Epidermal melanocyte (primary cell): ENCODE measurements around the gene CLDN4.
"Not testable (repeated sequence)": the region's sequence is repeated elsewhere in the genome, so short reads cannot be mapped to it uniquely, and the experiment has no call there.

Experiments used
- DNase-seq: peaks from one replicate; pipeline ENCODE4 v3.0.0; 2011; ENCODE audit warnings: low spot score; ENCODE audit not compliant: insufficient read length

CLDN4 gene

GRCh38 chr7:73823873-73824592 is 6.8 kb upstream of the CLDN4 start:
- DNase-seq = no peak

GRCh38 chr7:73824986-73825385 is 5.8 kb upstream of the CLDN4 start:
- DNase-seq = no peak

- DNase-seq = no peak
Observed at GRCh38 chr7:73827567-73828106, 3.2 kb upstream of the CLDN4 start.

GRCh38 chr7:73828107-73828803 is 2.5 kb upstream of the CLDN4 start:
- DNase-seq = no peak

GRCh38 chr7:73828972-73829371 is 1.8 kb upstream of the CLDN4 start:
- no peak for DNase-seq

- DNase-seq = no peak
Observed at GRCh38 chr7:73829505-73829904, 1.3 kb upstream of the CLDN4 start.

- no peak for DNase-seq
Observed at GRCh38 chr7:73829921-73830680, 695 bp upstream of the CLDN4 start.

GRCh38 chr7:73831584-73831833 is 713 bp downstream of the CLDN4 start:
- no peak for DNase-seq

GRCh38 chr7:73831834-73832651 is 1.2 kb downstream of the CLDN4 start:
- no peak for DNase-seq

- DNase-seq = no peak
Observed at GRCh38 chr7:73832806-73833205, 2.0 kb downstream of the CLDN4 start.

- DNase-seq = no peak
Observed at GRCh38 chr7:73833251-73833919, 2.6 kb downstream of the CLDN4 start.

GRCh38 chr7:73834626-73835191 is 3.9 kb downstream of the CLDN4 start:
- DNase-seq = no peak

GRCh38 chr7:73837167-73837566 is 6.4 kb downstream of the CLDN4 start:
- DNase-seq = not testable (repeated sequence)

GRCh38 chr7:73838642-73839041 is 7.8 kb downstream of the CLDN4 start:
- no peak for DNase-seq

- DNase-seq = no peak
Observed at GRCh38 chr7:73839290-73839689, 8.5 kb downstream of the CLDN4 start.

- DNase-seq = no peak
Observed at GRCh38 chr7:73839743-73840714, 9.2 kb downstream of the CLDN4 start.

- no peak for DNase-seq
Observed at GRCh38 chr7:73840715-73841379, 10.1 kb downstream of the CLDN4 start.

GRCh38 chr7:73841689-73842066 is 10.9 kb downstream of the CLDN4 start:
- DNase-seq = no peak
